WTC11 (cell line): ENCODE measurements around the gene LIPM. TPM values are rescaled to one million over a fixed set of nuclear protein-coding genes. Genes with fewer than 3 reads are reported as not detected.

Source experiments
- ATAC-seq: fragments of 200-7000 bp; cut with Tn5 transposase; 2 replicates; pipeline ENCODE4 v1.10.0; 2021; ENCODE audit warnings: mild to moderate bottlenecking, moderate library complexity
- CTCF ChIA-PET: fragments of 300-600 bp; sonication (Branson Sonifier 250); formaldehyde crosslinking; loops from one replicate; lab custom pipeline; 2021; ENCODE audit warnings: antibody characterized with exemption; lab: Charles Lee
- POLR2A ChIA-PET: fragments of 350-600 bp; sonication (Branson Sonifier 250); formaldehyde crosslinking; loops from one replicate; lab custom pipeline; 2021; ENCODE audit warnings: antibody characterized with exemption; lab: Charles Lee
- DNase-seq: peaks from one replicate; pipeline ENCODE4 v3.0.0; 2021; ENCODE audit warnings: low spot score
- H3K27ac Mint-ChIP-seq: 2 replicates; pipeline ENCODE4 v1.8.0; 2021; ENCODE audit warnings: mixed read lengths
- H3K27me3 Mint-ChIP-seq: 2 replicates; pipeline ENCODE4 v1.8.0; 2021; ENCODE audit warnings: low read depth, mild to moderate bottlenecking, moderate library complexity, mixed read lengths
- H3K36me3 Mint-ChIP-seq: 2 replicates; pipeline ENCODE4 v1.8.0; 2021; ENCODE audit warnings: mixed read lengths
- H3K4me1 Mint-ChIP-seq: 2 replicates; pipeline ENCODE4 v1.8.0; 2022; ENCODE audit warnings: mixed read lengths
- H3K4me3 Mint-ChIP-seq: 2 replicates; pipeline ENCODE4 v1.8.0; 2021; ENCODE audit warnings: mild to moderate bottlenecking, moderate library complexity, mixed read lengths
- H3K9me3 Mint-ChIP-seq: 2 replicates; pipeline ENCODE4 v1.8.0; 2021; ENCODE audit warnings: mixed read lengths
- CREB1 ChIP-seq: sonication (generic); formaldehyde crosslinking; IDR thresholded peaks from 2 replicates; pipeline ENCODE4 v1.8.0; 2023; ENCODE audit warnings: mild to moderate bottlenecking, missing genetic modification reagents
- CREM ChIP-seq: sonication (generic); formaldehyde crosslinking; IDR thresholded peaks from 2 replicates; pipeline ENCODE4 v1.8.1; 2022; ENCODE audit warnings: mild to moderate bottlenecking, missing genetic modification reagents, moderate library complexity
- ESRRA ChIP-seq: sonication (generic); formaldehyde crosslinking; IDR thresholded peaks from 2 replicates; pipeline ENCODE4 v1.8.1; 2022; ENCODE audit warnings: mild to moderate bottlenecking, missing genetic modification reagents, borderline replicate concordance
- ETV6 ChIP-seq: sonication (generic); formaldehyde crosslinking; IDR thresholded peaks from 2 replicates; pipeline ENCODE4 v1.8.1; 2022; ENCODE audit warnings: mild to moderate bottlenecking, missing genetic modification reagents
- IRF2 ChIP-seq: sonication (generic); formaldehyde crosslinking; IDR thresholded peaks from 2 replicates; pipeline ENCODE4 v1.8.0; 2022; ENCODE audit warnings: low read depth, missing genetic modification reagents, borderline replicate concordance
- MLX ChIP-seq: sonication (generic); formaldehyde crosslinking; IDR thresholded peaks from 2 replicates; pipeline ENCODE4 v1.8.1; 2023; ENCODE audit warnings: mild to moderate bottlenecking, missing genetic modification reagents, moderate library complexity
- MXD4 ChIP-seq: fragments of 250-450 bp; sonication (Bioruptor Pico); IDR thresholded peaks from 2 replicates; pipeline ENCODE4 v1.8.0; 2021; ENCODE audit warnings: mild to moderate bottlenecking, moderate library complexity, borderline replicate concordance
- MYBL2 ChIP-seq: sonication (generic); formaldehyde crosslinking; IDR thresholded peaks from 2 replicates; pipeline ENCODE4 v1.8.1; 2023; ENCODE audit warnings: mild to moderate bottlenecking, moderate library complexity, missing genetic modification reagents
- NFE2L1 ChIP-seq: sonication (generic); formaldehyde crosslinking; IDR thresholded peaks from 2 replicates; pipeline ENCODE4 v1.8.1; 2023; ENCODE audit warnings: missing genetic modification reagents
- PRRX2 ChIP-seq: fragments of 250-450 bp; sonication (Bioruptor Pico); IDR thresholded peaks from 2 replicates; pipeline ENCODE4 v1.8.0; 2021; ENCODE audit warnings: mild to moderate bottlenecking
- RELA ChIP-seq: sonication (generic); formaldehyde crosslinking; IDR thresholded peaks from 2 replicates; pipeline ENCODE4 v1.8.1; 2022; ENCODE audit warnings: missing genetic modification reagents, mild to moderate bottlenecking, borderline replicate concordance
- SMAD3 ChIP-seq: sonication (generic); formaldehyde crosslinking; IDR thresholded peaks from 2 replicates; pipeline ENCODE4 v1.8.0; 2022; ENCODE audit warnings: missing genetic modification reagents, mild to moderate bottlenecking, borderline replicate concordance
- SP1 ChIP-seq: sonication (generic); formaldehyde crosslinking; conservative IDR thresholded peaks from 2 replicates; pipeline ENCODE4 v1.8.1; 2022; ENCODE audit warnings: missing genetic modification reagents
- TCF7 ChIP-seq: sonication (generic); formaldehyde crosslinking; IDR thresholded peaks from 2 replicates; pipeline ENCODE4 v1.8.0; 2022; ENCODE audit warnings: mild to moderate bottlenecking, low read depth, missing genetic modification reagents, moderate library complexity
- TEAD4 ChIP-seq: sonication (generic); formaldehyde crosslinking; IDR thresholded peaks from 2 replicates; pipeline ENCODE4 v1.8.0; 2022; ENCODE audit warnings: mild to moderate bottlenecking, missing genetic modification reagents
- ZBTB21 ChIP-seq: sonication (generic); formaldehyde crosslinking; IDR thresholded peaks from 2 replicates; pipeline ENCODE4 v1.8.1; 2023; ENCODE audit warnings: mild to moderate bottlenecking, missing genetic modification reagents, borderline replicate concordance
- ZNF138 ChIP-seq: sonication (generic); formaldehyde crosslinking; conservative IDR thresholded peaks from 2 replicates; pipeline ENCODE4 v1.8.1; 2022; ENCODE audit warnings: mild to moderate bottlenecking, moderate library complexity, missing genetic modification reagents
- ZNF232 ChIP-seq: sonication (generic); formaldehyde crosslinking; IDR thresholded peaks from 2 replicates; pipeline ENCODE4 v1.8.0; 2022; ENCODE audit warnings: mild to moderate bottlenecking, missing genetic modification reagents
- ZNF263 ChIP-seq: sonication (generic); formaldehyde crosslinking; IDR thresholded peaks from 2 replicates; pipeline ENCODE4 v1.8.1; 2022; ENCODE audit warnings: low read depth, mild to moderate bottlenecking, moderate library complexity, missing genetic modification reagents
- ZNF396 ChIP-seq: fragments of 250-450 bp; sonication (Bioruptor Pico); IDR thresholded peaks from 2 replicates; pipeline ENCODE4 v1.8.0; 2021; ENCODE audit warnings: mild to moderate bottlenecking, moderate library complexity, borderline replicate concordance
- total RNA-seq: library from RNA; stranded (reverse); gene quantifications from 3 replicates; pipeline ENCODE4 v1.2.3, GENCODE V29; 2021
- TF ChIP-seq, protein P1 (sequence below): sonication (generic); formaldehyde crosslinking; IDR thresholded peaks from 2 replicates; pipeline ENCODE4 v1.8.1; 2023; ENCODE audit warnings: mild to moderate bottlenecking, missing genetic modification reagents, borderline replicate concordance
- TF ChIP-seq, protein P2 (sequence below): sonication (generic); formaldehyde crosslinking; conservative IDR thresholded peaks from 2 replicates; pipeline ENCODE4 v1.8.1; 2022; ENCODE audit warnings: mild to moderate bottlenecking, missing genetic modification reagents
- TF ChIP-seq, protein P3 (sequence below): sonication (generic); formaldehyde crosslinking; IDR thresholded peaks from 2 replicates; pipeline ENCODE4 v1.8.1; 2023; ENCODE audit warnings: mild to moderate bottlenecking, missing genetic modification reagents
- TF ChIP-seq, protein P4 (sequence below): fragments of 250-450 bp; sonication (Bioruptor Pico); IDR thresholded peaks from 2 replicates; pipeline ENCODE4 v1.9.0; 2021; ENCODE audit warnings: mild to moderate bottlenecking

Gene LIPM
- total RNA-seq, 1 experiment from 2014 or later: not detected

DNA sequence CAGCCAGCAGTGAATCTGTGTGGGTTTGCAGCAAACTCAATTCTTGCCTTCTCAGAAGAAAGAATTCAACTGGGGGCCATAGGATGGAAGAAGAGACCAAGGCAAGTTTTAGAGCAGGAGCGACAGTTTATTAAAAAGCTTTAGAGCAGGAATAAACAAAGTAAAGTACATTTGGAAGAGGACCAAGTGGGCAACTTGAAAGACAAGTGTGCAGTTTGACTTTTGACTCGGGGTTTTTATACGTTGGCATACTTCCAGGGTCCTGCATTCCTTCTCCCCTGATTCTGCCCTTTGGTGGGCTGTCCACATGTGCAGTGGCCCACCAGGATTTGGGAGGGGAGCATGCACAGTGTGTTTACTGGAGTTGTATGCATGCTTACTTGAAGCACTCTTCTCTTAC is 52.2 kb downstream of the LIPM start:
- no peak for TF ChIP-seq ZNF396 (CRISPR knock-in tag)
- TF ChIP-seq ZNF138: no peak
- no peak for TF ChIP-seq MLX (CRISPR knock-in tag)
- no peak for TF ChIP-seq MXD4 (CRISPR knock-in tag)
- no peak for TF ChIP-seq TEAD4 (CRISPR knock-in tag)
- TF ChIP-seq CREB1: no peak
- no peak for TF ChIP-seq ESRRA (CRISPR knock-in tag)
- TF ChIP-seq NFE2L1: no peak
- no peak overlapping the region for H3K27ac Mint-ChIP-seq
- no peaks in the 10 kb centered on the region for H3K36me3 Mint-ChIP-seq
- no peaks in the 10 kb centered on the region for H3K9me3 Mint-ChIP-seq
- CTCF ChIA-PET: no interaction called here
- POLR2A ChIA-PET: no interaction called here
- no peak for ATAC-seq
- DNase-seq: no peak
- peaks cover 31% of the 10 kb centered on the region for H3K4me1 Mint-ChIP-seq
- no peaks in the 10 kb centered on the region for H3K27me3 Mint-ChIP-seq
- H3K4me3 Mint-ChIP-seq: no peak overlapping the region

- Mint-ChIP-seq H3K27ac (no peak overlapping the region), H3K27me3 (no peaks in the 10 kb centered on the region), H3K36me3 (no peaks in the 10 kb centered on the region)
- no peak for ATAC-seq
- CTCF ChIA-PET: no interaction called here
- POLR2A ChIA-PET: no interaction called here
- no peak for TF ChIP-seq MXD4 (CRISPR knock-in tag)
- TF ChIP-seq PRRX2 (CRISPR knock-in tag): no peak
- no peak for TF ChIP-seq SMAD3
- no peak for TF ChIP-seq SP1 (CRISPR knock-in tag)
- TF ChIP-seq CREM: no peak
- no peak for TF ChIP-seq RELA (CRISPR knock-in tag)
- TF ChIP-seq ETV6 (CRISPR knock-in tag): no peak
- TF ChIP-seq ZNF232 (CRISPR knock-in tag): no peak
- TF ChIP-seq, protein P1, sequence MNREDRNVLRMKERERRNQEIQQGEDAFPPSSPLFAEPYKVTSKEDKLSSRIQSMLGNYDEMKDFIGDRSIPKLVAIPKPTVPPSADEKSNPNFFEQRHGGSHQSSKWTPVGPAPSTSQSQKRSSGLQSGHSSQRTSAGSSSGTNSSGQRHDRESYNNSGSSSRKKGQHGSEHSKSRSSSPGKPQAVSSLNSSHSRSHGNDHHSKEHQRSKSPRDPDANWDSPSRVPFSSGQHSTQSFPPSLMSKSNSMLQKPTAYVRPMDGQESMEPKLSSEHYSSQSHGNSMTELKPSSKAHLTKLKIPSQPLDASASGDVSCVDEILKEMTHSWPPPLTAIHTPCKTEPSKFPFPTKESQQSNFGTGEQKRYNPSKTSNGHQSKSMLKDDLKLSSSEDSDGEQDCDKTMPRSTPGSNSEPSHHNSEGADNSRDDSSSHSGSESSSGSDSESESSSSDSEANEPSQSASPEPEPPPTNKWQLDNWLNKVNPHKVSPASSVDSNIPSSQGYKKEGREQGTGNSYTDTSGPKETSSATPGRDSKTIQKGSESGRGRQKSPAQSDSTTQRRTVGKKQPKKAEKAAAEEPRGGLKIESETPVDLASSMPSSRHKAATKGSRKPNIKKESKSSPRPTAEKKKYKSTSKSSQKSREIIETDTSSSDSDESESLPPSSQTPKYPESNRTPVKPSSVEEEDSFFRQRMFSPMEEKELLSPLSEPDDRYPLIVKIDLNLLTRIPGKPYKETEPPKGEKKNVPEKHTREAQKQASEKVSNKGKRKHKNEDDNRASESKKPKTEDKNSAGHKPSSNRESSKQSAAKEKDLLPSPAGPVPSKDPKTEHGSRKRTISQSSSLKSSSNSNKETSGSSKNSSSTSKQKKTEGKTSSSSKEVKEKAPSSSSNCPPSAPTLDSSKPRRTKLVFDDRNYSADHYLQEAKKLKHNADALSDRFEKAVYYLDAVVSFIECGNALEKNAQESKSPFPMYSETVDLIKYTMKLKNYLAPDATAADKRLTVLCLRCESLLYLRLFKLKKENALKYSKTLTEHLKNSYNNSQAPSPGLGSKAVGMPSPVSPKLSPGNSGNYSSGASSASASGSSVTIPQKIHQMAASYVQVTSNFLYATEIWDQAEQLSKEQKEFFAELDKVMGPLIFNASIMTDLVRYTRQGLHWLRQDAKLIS (CRISPR knock-in tag): no peak
- no peak for TF ChIP-seq MYBL2
- no peak for TF ChIP-seq ZNF263 (CRISPR knock-in tag)
- no peak for TF ChIP-seq TCF7 (CRISPR knock-in tag)
- TF ChIP-seq, protein P2, sequence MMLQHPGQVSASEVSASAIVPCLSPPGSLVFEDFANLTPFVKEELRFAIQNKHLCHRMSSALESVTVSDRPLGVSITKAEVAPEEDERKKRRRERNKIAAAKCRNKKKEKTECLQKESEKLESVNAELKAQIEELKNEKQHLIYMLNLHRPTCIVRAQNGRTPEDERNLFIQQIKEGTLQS (CRISPR knock-in tag): no peak
- no peak for TF ChIP-seq IRF2 (CRISPR knock-in tag)
- TF ChIP-seq, all 79 proteins: peak for 0
- DNase-seq: no peak
- no peaks in the 10 kb centered on the region for H3K9me3 Mint-ChIP-seq
- no peak overlapping the region for H3K4me3 Mint-ChIP-seq
- peaks cover 9% of the 10 kb centered on the region for H3K4me1 Mint-ChIP-seq
Observed at GRCh38 chr10:88857831-88858230, 55.3 kb downstream of the LIPM start.

DNA sequence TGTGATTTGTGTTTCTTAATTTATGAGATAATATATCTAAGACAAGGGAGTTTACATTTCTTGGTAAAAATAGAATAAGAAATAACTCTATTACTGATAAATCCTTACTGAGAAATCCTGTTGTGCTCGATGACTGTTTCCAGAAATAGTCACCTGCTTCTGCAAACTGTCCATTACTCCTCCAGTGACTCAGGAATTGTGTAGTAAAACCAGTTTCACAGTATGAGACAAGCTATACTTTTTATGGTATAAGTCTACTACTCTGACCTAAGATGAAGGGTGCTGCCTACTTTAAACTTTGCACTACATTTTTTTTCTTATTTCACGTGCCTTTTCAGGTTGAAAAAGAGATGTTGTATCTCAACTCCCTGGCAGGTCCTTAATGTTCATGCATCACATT is 56.0 kb downstream of the LIPM start:
- H3K4me1 Mint-ChIP-seq: peaks cover 5% of the 10 kb centered on the region
- no peak for ATAC-seq
- ChIA-PET CTCF (no interaction called here), POLR2A (no interaction called here)
- no peaks in the 10 kb centered on the region for H3K27me3 Mint-ChIP-seq
- DNase-seq: no peak
- H3K27ac Mint-ChIP-seq: no peak overlapping the region
- no peaks in the 10 kb centered on the region for H3K36me3 Mint-ChIP-seq
- no peaks in the 10 kb centered on the region for H3K9me3 Mint-ChIP-seq
- no peak overlapping the region for H3K4me3 Mint-ChIP-seq
- no peak for TF ChIP-seq ZNF232 (CRISPR knock-in tag)
- TF ChIP-seq ZBTB21 (CRISPR knock-in tag): no peak
- no peak for TF ChIP-seq MLX (CRISPR knock-in tag)
- TF ChIP-seq MYBL2: no peak
- TF ChIP-seq, protein P3, sequence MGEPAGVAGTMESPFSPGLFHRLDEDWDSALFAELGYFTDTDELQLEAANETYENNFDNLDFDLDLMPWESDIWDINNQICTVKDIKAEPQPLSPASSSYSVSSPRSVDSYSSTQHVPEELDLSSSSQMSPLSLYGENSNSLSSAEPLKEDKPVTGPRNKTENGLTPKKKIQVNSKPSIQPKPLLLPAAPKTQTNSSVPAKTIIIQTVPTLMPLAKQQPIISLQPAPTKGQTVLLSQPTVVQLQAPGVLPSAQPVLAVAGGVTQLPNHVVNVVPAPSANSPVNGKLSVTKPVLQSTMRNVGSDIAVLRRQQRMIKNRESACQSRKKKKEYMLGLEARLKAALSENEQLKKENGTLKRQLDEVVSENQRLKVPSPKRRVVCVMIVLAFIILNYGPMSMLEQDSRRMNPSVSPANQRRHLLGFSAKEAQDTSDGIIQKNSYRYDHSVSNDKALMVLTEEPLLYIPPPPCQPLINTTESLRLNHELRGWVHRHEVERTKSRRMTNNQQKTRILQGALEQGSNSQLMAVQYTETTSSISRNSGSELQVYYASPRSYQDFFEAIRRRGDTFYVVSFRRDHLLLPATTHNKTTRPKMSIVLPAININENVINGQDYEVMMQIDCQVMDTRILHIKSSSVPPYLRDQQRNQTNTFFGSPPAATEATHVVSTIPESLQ (CRISPR knock-in tag): no peak
- TF ChIP-seq, protein P4, sequence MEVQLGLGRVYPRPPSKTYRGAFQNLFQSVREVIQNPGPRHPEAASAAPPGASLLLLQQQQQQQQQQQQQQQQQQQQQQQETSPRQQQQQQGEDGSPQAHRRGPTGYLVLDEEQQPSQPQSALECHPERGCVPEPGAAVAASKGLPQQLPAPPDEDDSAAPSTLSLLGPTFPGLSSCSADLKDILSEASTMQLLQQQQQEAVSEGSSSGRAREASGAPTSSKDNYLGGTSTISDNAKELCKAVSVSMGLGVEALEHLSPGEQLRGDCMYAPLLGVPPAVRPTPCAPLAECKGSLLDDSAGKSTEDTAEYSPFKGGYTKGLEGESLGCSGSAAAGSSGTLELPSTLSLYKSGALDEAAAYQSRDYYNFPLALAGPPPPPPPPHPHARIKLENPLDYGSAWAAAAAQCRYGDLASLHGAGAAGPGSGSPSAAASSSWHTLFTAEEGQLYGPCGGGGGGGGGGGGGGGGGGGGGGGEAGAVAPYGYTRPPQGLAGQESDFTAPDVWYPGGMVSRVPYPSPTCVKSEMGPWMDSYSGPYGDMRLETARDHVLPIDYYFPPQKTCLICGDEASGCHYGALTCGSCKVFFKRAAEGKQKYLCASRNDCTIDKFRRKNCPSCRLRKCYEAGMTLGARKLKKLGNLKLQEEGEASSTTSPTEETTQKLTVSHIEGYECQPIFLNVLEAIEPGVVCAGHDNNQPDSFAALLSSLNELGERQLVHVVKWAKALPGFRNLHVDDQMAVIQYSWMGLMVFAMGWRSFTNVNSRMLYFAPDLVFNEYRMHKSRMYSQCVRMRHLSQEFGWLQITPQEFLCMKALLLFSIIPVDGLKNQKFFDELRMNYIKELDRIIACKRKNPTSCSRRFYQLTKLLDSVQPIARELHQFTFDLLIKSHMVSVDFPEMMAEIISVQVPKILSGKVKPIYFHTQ (CRISPR knock-in tag): no peak
